SK-N-SH treated with all-trans-retinoic acid at 6 μM for 48 hours (cell line): Measurements from ENCODE around the gene ACTL10.

ENCODE experiments used
- PATZ1 ChIP-seq: fragments of 250-450 bp; sonication (Bioruptor Pico); IDR thresholded peaks from 2 replicates; pipeline ENCODE4 v1.8.0; 2020; ENCODE audit warnings: mild to moderate bottlenecking, moderate library complexity, borderline replicate concordance
- ZFP30 ChIP-seq: fragments of 450-650 bp; formaldehyde crosslinking; IDR thresholded peaks from 2 replicates; pipeline ENCODE4 v1.5.0; 2022; ENCODE audit warnings: mild to moderate bottlenecking, moderate library complexity

GRCh38 chr20:33656783-33657703 is 9.7 kb upstream of the ACTL10 start:
- TF ChIP-seq PATZ1 (no peak), ZFP30 (CRISPR knock-in tag) (no peak)
